NAMALWA (cell line): ENCODE data around the gene RTN4RL1.

ENCODE experiments used
- DNase-seq: peaks from one replicate; pipeline ENCODE4 v3.0.0-alpha.2; 2015; ENCODE audit warnings: low spot score

RTN4RL1 gene

DNA sequence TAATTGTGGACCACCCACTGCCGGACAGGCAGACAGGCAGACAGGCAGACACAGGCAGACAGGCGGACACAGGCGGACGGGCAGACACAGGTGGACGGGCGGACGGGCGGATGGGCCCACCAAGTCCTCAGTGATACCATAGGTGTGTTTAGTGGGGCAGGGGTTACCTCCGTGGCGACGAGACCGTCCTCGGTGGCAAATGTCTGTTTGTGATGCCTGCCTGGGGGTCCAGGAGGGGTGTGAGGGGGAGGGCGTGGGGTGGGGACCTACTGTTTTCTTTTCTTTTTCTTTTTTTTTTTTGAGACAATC lies 76.7 kb downstream of the RTN4RL1 start:
- no peak for DNase-seq

DNA sequence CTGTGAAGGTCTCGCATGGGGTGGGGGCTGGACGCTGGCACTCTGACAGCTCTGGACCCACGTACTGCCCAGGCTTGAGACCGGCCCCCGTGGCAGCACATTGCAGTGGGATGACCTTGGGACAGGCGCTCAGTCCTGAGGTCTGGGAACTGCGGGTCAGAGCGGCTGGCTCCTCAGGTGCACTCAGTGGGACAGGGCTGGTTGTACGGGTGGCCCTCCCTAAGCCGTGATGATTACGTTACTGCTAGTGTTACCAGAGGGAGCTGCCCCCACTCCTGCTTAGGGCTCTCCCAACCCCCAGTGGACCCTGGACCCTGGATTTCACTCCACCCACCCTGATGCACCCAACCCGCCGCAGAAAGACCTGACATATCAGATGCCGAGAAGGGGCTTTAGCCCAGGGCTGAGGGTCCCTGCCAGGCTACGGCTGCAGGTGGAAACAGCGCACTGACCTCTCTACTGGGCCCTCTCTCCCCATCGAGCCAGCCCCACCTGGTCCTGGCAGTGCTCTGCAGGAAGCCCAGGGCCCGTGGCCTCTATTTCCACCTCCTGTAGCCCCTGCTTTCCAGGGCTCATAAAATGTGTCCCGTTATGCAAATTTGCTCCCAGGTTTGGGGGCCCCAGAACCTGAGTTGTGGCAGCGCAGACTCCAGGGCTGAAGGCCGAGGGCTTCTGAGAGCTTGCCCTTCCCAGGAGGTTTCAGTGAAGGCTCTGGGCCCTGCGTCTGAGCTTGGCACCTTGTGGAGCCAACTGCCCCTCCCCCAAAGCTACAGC lies 77.2 kb downstream of the RTN4RL1 start:
- DNase-seq = no peak

DNA sequence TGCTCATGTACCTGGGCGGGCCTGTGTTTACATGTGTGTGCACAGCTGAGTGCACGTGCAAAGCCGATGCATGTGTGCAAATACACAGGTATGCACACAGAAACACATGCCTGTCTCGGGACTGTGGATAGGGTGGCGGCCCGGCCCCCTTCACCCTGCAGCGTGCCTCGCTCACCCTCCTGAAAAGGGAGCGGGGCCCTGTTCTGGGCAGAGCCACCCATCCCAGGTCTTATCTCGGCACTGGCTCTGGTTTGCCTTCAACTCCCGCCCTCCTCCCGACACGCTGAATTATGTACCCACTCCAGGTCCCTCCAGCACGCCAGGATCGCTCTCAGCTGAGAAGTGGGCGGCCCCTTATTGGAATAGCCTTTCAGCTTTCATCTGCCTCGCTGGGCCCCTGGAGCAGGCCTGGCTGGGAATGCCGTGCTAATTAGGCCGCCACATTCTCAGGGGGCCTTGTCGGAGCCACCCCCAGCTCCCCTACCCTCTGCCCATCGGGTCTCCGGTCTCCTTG lies 77.8 kb downstream of the RTN4RL1 start:
- DNase-seq = no peak

DNA sequence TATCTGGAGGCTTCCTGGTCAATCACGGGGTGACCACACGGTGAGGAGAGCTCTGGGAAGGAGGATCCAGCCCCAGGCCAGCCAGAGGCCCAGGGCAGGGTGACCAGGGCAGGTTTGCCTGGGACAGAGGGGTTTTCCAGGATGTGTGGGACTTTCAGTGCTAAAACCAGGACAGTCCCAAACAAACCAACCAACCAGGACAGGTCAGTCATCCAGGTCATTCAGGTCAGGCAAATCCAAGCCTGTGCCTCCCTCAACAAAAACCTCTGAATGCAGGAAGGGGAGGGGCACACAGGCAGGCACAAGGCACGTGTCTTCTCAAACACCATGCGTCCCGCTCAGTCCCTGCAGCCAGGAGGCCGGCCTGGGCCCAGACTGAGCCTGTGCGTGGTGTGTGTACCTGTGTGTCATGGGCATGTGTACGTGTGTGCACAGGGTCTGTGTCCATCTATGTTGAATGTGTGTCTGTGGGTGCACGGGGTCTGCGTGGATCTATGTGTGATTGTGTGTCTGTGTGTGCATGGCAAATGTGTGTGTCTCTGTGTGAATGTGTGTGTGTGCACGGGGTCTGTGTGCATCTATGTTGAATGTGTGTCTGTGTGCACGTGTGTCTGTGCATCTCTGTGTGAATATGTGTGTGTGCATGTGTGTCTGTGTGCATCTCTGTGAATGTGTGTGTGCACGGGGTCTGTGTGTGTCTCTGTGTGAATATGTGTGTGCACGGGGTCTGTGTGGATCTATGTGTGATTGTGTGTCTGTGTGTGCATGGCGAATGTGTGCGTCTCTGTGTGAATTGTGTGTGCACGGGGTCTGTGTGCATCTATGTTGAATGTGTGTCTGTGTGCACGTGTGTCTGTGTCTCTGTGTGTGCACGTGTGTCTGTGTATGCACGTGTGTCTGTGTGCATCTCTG lies 78.9 kb downstream of the RTN4RL1 start:
- DNase-seq = no peak

DNA sequence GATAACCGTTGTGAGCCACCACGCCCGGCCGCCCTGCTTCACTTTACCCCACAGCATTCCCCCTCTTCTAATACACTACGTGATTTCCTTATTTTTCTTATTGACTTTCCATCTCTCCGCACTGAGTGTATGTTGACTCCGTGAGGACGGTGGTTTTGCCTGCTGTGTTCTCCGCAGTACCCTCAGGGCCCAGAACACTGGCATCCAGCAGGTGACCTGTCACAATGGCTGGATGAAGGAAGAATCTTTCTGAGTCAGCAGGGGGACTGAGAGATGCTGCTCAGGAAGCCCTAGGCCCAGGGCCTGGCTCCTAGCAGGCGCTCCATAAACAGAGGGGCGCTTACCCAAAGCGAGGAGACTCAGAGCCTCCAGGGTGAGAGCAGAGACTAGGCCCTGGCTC lies 79.5 kb downstream of the RTN4RL1 start:
- DNase-seq = no peak

DNA sequence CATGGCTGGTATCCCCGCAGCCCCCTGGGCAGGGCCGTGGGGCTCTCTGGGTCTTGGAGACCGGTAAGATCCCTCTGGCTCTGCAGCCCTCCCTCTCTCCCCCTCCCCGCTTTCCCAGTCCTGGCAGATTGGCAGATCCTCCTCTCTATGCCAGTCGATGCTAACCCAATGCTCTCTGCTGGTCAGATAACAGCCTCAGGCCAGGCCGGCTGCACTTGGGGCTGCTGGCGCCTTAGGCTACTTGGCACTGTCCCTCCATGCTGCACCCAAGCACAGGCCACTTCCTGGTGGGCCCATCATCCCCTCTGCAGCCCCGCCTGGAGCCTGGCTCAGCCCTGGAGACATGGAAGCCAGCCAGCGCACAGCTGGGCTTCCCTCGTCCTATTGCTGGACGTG lies 81.7 kb downstream of the RTN4RL1 start:
- no peak for DNase-seq

DNA sequence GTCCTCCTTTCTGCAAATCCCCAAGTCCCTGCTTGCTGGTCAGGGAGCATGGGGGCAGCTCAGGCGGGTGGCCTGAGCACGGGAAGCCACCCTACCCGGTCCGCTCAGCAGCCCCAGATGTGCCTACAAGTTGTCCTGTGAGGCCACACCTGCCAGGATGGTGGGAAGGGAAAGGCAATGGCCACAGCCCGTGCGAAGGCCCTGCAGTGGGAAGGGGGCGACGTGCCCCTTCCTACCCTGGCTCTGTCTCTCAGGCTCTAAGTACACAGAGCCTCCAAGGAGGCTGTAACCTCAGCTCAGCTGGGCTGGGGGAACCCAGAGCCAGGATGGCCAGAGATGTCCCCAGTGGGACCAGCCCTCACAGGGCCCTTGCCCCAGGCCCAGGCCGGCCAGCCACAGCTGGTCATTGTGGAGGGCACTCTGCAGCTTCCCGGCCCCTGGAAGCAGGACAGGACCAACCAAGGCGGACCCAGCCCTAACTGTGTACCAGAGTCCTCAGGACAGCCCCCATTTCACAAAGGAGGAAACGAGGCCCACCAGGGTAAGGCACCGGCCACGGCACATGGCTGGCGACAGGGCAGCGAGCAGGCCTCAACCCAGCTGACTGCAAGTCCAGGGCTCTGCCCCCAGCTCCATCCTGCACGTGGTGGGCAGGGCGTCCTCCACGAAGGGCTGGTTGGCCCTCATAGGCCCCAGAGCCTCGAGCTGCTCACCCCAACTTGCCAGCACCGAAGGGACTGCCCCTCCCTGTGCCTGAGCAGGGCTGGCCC lies 82.3 kb downstream of the RTN4RL1 start:
- DNase-seq = no peak

DNA sequence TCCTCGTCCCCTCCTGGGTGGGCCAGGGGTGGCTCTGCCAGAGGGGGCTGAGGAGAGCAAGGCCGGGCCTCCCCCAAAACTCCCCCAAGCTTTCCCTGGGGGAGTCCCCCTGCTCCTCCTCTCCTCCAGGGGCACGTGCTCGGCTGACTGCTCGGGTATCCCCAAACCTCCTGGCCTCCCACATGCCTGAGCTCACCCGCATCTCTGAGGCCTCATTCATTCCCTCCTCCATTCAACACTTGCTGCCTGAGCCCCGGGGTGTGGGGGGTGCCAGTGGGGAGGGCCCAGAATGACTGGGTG lies 83.1 kb downstream of the RTN4RL1 start:
- no peak for DNase-seq

DNA sequence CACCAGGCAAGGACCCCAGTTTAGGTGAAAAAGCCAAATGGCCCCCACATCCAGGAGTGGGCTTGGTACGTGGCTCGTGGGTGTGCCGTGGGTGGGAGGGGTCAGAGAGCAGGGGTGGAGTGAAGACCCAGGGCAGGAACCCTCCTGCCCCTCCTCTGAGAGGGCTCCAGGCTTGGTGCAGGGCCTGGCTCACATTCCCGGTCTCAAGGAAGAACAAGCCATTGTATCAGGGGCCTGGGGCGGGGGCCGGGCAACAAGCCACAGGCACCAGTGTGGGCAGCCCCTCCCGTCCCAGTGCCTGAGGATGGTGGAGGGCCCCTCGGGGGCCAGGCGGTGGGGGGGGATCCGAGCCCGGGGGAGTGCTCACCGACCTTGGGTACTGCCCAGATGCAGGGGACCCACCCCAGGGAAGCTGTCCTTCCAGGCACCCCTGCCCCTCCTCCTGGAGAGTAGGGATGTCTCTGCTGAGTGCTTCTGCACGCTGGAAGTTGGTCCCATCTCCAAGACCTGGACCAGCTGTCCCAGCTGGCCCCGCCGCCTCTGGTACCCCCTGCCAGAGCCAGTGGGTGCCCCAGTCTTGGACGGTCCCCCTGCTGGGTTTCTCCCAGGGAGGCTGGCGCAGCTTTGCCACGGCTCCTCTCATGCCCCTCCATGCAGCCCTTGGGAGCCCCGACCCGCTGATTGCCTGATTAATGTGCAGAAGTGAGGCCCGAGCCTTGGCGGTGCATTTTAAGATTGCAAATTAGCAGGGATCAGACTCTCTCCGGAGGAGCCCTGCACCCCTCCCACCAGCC lies 83.7 kb downstream of the RTN4RL1 start:
- no peak for DNase-seq

DNA sequence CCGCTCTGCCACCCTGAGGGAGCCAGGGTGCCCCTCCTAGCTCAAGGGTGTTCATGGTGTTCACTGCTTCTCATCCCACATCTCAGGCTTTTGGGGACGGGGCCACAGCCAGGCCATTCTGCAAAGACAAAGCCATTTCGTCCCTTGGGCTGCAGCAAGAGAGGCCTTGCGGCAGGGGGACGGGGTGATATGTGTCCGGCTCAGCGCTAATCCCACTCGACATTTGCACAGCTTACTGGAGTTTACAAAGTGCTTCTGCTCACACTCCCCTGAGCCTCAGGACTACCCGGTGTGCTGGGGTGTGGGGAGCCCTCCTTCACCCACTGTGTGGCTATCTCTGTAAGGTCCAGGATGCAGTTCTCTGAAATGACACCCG lies 84.3 kb downstream of the RTN4RL1 start:
- DNase-seq = no peak

DNA sequence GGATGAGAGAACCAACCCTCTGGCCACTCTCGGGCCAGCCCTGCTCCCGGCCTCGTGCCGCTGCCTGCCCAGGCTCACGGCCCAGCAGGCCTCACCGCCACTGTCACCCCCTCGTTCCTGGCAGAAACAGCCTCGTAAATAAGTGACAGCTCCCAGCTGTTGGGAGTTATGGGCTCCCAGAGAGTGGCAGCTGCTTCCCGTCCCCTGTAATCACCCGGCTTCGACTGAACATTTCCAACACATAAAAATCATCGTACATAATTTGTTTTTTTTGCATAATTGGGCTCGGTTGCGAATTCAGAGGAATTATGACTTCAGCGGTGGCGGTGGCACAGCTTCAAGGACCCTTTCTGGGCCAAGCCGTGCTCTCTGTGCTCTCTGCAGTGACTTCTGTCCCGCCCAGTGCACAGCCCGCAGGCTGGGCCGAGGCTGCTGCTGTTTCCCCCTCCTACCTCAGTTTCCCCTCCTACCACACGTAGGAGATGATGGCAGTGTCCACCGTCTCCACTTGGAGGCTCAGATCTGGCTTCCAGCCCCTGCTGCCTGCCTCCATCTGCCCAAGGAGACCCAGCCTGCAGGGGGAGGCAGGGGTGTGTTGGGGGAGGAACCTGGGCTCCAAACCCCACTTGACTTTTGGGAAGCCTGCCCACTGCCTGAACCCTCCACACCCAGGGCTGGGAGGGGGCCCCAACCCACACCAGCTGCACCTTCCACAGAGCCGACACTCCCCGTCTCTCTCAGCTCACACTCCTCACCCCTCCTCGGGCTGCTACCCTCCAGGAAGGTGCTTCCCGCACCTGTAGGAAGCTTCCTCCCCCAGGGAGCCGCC lies 84.9 kb downstream of the RTN4RL1 start:
- no peak for DNase-seq

DNA sequence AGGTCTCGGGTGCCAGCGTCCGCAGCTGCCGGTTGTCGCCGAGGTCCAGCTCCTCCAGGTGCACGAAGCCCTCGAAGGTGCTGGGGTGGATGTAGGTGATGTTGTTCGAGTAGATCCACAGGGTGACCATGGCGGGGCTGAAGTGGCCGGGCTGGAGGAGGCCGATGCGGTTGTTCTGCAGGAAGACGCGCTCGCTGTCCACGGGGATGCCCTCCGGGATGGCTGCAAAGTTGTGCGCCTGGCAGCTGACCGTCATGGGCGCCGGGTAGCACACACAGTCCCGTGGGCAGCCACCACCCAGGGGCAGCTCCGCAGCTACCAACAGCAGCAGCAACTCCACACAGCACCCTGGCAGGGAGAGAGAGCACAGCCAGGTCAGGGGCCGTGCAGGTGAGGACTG lies 87.7 kb downstream of the RTN4RL1 start:
- no peak for DNase-seq

DNA sequence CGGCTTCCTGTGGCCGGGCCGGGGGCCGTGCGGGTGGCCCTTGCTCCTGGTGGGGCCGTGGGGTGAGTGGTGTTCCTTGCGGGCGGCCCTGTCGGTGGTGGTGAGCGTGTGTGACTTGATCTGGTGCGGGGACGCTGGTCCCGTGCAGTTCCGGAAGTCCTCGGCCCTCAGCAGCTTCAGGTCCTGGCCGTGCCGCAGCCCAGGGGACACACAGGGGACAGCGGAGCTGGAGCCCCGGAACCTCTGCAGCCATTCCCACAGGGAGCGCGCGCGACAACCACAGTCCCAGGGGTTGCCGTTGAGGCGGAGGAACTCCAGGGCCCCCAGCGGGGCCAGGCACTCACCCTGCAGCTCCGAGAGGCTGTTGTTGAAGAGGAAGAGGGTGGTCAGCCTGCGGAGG lies 88.4 kb downstream of the RTN4RL1 start:
- DNase-seq = no peak

DNA sequence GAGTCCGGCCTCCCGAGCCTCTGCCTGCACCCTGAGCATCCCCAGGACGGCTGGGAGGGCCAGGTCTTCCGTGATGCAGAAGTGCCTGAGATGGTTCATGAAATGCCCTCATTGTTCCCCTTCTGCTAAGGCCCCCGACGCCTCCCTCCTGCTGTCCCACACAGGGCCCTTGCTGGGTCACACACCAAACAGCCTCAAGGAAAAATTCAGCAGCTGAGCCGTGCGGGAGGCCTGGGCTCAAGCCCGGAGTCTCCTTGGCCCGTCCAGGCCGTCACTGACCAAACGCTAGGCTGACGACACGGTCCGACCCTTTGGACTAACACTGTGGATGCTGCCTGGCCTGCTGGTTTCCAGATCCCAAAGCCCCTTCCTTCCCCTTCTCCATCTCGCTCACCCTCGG lies 90.2 kb downstream of the RTN4RL1 start:
- DNase-seq = no peak

DNA sequence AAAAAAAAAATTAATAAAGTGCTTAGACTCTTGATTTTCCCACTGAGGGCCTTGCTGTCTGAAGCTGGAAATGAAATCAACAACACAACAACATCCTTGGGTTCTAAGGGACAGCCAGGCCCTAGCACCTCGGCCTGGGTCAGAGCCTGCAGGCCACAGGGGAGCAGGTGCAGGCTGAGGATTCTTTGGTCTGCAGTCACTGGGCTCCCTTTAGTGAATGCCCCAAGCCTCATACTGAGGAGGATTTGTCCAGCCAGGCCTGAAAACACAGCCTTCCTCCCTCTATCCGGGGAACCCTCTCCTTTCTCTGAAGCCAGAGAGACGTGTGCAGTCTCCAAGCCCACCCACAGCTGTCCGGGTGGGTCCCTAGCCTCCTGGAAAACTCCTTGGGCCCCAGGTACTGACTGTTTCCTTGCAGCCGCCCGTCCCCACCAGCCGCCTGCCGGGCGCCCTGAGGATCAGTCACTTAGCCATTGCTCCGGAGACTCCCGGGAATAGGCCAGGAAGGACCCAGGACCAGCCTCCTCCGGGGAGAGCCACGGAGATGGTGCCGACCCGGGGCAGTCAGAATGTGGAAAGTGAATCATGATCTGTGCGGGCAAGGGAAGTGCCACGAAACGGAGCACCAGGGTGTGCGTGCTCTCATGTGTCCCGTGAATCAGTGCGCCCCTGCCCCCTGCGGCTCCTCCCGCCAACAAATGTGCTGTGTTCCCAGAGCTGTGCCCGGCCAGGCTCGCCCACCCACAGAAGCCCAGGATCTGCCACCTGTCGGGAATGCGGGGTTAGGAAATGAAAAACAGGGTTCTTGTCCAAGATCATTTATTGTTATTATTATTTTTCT lies 91.0 kb downstream of the RTN4RL1 start:
- no peak for DNase-seq

DNA sequence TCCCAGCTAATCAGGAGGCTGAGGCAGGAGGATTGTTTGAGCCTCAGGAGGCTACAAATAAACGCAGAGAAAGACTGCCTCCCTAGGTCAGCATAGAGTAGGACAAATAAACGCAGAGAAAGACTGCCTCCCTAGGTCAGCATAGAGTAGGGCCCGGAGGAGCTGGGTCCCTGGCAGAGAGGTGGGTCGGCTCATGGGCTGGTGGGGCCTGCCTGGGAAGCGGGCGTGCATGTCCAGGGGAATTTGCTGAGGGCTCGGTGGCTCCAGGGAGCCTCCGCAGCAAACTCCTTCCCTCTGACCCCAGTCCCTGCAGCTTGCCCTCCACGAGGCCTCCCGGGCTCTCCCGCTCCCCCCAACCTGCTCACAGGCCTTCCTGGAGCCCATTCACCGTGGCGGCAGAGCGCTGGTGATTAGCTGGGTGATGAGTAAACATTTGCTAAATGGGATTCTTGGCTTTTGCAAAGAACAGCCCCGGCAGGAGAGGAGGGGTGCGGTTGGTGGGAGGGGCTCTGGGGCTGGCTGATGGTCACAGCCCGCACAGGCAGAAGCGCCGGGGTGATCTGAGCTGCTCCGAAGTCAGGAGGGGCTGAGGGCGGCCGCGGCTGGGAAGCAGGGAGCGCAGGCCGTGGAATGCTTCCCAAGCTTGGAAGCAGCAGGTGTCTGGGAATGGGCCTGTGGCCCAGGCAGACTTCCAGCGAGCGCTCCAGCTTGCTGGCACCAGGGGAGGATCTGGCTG lies 93.1 kb downstream of the RTN4RL1 start:
- DNase-seq = no peak

DNA sequence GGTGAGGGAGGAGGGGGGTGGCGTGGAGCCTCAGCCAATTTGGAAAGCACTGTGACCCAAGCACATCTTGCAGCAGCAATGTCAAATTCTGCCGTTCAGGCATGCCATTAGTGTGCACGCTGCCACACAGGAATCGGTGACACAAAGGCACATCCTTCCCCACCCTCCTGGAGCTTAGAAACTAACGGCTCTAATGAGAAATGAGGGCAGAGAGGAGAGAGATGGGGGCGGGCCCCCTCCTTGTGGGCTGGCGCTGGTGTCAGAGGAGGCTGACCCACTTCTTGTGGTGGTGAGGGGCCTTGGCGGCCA lies 94.8 kb downstream of the RTN4RL1 start:
- no peak for DNase-seq

DNA sequence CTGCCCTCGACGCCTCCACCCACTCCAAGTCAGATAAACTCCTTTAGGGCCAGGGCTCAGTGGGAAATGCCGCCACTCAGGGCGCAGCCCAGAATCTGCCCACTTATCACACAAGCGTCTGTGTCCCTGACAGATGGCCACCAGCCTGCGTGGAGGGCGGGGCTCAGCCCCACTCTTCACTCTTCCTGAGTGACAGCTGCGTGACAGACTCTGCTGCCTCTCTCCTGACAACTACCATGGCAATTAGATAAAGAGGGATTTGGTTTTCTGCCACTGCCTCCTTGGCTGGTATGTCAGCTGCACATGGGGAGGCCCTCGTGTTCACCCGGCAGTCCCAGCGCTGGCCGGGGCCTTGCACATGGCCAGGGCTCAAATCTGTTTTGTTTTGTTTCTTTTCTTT lies 96.2 kb downstream of the RTN4RL1 start:
- no peak for DNase-seq

DNA sequence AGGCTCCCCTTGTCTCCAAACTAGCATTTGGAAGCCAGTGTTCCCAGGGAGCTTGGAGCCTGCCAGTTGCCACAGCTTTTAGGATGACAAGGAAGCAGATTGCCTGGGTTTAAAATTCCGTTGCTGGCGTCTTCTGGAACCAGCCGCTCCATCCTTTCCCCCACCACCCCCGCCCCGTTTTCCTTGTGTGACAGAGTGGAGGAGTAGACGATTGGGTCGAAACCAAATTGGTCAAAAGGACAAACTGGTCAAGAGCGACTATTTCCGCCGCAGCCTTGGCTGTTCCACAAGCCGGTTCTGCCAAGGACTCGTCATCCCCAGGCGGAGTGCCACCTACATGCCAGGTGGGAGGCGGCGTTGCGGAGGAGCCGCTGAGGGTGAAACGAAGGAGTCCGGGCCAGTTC lies 104.2 kb downstream of the RTN4RL1 start:
- DNase-seq = no peak

DNA sequence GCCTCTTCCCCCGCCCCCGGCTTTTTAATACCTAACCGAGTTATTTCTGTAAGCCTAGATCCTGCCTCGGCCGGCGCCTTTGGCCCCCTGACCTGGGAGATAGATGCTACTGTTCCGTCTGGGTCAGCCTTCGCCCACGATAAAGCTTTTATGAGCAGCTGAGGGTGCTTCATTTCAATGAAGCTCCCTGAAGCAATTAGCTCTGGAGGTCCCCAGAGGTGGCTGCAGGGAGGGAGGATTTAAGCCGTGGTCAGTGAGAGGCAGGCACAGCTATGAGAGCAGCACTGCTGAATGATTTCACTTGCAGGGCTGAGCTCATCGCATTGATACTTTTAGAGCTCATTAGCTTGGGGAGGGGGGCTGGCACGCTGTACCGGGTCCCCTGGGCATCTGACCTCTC lies 105.9 kb downstream of the RTN4RL1 start:
- DNase-seq = no peak
